Smooth muscle cell of the brain vasculature (primary cell): ENCODE results near the gene RGS21.
"Not testable (repeated sequence)": the region's sequence is repeated elsewhere in the genome, so short reads cannot be mapped to it uniquely, and the experiment has no call there.

Source experiments
- DNase-seq: peaks from one replicate; pipeline ENCODE4 v3.0.0-alpha.2; 2012; ENCODE audit warnings: low read depth, low spot score

The RGS21 gene, protein sequence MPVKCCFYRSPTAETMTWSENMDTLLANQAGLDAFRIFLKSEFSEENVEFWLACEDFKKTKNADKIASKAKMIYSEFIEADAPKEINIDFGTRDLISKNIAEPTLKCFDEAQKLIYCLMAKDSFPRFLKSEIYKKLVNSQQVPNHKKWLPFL

DNA sequence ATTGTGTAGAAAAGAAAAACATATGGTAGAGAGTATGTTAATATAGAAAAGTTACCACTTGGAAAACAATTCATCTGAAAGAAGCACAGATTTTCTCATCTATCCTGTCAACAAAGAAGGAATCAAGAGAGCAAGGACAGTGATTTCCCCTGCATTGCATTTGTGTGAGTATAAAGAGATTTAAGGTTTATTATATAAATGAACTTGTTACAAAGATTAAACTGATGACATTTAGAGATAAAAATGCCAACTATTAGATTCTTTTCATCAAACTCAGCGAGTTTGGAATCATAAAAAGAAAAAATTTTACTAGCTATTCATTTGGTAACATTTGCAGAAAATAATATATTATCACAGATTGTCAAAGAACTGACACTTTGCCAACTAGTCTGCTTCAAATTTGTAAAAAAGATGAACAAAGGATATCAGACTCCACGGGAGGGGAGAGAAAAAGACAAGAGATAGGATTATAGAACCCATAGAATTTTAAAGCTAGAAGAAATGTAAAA, at the start of gene RGS21:
TSS of gene RGS21 (plus strand) at position 51 of the 509 bp plus-strand sequence. CDS start 26,045 bp downstream, outside the sequence.
- DNase-seq, result no peak

DNA sequence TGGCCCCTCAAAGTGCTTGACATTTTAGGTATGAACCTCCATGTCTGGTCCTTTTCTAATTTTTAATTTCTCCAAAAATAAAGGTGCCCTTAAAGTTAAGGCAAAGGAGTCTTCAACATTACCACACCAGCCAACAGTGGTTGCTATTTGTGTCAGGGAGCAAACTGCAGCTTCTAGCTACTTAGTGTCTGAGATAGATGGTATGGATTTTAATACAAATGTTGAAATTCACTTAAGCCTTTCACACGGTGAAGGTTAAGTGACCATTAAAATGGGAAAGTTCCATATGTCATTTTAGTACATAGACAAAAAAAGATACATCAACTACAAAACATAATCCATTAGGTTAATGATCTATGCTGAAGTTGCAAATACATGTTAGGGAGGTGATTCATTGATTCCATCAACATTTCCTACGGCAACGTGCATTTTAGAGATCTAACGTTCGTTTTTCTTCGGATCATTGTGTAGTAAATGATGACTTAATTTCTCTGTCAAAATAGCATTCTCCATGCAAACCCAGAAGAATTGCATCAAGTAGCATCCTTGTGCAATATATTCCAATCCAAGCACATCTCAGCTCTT, 48.2 kb upstream of the RGS21 start:
- no peak for DNase-seq

DNA sequence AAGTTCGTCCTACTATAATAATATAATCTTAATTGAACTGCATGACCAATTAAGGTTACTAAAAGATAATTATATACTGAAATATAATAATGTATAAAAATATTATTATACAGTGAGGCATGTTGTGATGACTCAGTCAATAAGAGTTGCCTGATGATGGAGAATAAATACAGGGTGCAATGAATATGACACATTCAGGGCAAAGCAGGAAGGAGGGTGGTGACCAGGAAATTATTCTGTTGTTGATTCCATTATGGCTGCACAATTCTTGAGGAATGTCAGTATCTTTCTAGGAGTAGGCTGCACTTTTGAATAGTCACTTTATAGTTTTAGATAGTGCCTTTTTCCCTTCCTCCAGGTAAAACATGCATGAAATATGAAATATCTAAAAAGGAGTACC, 46.4 kb upstream of the RGS21 start:
- no peak for DNase-seq

DNA sequence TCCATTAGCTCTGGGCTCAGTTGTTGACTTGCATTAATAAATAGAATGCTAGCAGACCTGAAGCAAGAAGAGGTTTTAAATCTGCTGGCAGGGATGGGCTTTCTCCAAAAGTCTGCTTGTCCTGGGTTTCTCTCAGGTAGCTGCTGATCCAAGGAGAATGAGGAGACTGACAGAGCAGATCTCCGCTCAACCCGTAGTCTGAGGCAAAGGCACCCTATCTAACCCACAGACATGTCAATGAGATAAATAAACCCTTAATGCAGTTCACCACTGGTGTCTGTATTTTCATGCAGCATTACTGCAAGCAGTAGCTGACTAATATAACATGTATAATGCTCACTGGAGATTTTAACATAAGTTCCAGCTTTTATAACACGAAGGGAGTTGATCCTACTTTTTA, 44.1 kb upstream of the RGS21 start:
- no peak for DNase-seq

DNA sequence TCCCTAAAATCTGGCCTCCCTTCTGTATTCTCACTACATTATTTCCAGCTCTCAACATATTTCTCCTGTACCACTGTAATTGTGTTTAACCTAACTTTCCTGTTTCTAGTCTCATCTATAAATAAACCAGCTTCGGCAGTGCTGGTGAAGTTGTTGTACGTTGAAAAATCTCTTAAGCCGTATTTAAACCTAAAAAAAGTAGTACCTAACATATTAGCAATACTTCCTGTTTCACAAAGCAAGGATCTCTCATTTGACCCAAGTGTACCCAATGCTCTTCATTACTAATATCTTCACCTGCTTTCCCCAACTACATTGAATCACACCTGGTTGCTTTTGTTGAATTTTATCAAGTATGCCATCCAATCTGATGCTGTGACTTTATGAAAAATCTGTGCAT, 42.2 kb upstream of the RGS21 start:
- no peak for DNase-seq

DNA sequence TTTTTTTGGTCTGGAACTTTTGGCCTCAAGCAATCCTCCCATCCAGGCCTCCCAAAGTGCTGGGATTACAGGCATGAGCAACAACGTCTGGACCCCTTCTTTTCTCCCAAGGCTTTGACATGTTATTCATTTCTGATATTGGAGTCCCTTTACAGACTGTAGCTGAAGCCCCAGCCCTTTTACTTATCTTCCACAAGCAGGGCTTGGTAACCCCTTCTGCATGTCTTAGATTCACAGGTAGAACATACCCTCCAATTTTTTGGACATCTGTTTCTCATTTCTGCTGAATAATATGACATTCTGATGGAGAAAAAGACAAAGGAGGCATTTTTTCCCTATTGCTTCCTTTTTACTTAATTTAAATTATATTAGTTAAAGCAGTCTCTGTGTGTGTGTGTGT, 39.2 kb upstream of the RGS21 start:
- no peak for DNase-seq

DNA sequence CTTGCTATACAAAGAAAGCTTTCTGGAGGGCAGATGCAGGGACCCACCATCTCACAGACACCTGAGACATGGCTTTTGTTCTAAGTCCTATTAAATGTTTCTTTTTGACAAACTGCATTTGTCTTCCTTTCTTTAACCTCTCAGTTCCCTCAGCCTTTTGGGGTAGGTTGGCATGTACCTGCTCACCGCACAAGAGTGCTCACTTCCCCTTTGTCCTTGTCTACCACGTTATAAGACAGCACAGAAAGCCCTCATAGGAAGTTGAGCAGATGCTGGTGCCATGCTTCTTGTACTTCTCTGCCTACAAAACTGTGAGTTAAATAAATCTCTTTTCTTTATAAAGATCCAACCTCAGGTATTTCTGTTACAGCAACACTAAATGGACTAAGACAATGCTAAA, 31.9 kb upstream of the RGS21 start:
- DNase-seq, result no peak

DNA sequence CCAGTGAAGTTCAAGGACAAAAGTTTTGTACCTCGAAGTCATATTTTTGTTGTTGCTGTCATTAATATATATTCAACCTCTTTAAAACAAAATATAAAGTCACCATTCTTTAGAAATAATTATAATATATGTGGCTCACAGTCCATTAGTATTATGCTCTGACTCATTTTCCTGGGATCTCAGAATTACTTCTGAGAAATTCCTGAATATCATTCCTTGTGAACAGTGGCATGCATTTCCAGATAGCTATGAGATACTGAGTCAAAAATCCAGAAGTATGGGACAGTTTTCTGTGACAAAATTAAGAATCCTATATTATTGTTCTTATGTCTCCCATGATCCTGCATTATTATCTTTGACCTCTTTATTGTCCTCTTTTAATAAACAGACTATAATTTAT, 13.8 kb upstream of the RGS21 start:
- no peak for DNase-seq

DNA sequence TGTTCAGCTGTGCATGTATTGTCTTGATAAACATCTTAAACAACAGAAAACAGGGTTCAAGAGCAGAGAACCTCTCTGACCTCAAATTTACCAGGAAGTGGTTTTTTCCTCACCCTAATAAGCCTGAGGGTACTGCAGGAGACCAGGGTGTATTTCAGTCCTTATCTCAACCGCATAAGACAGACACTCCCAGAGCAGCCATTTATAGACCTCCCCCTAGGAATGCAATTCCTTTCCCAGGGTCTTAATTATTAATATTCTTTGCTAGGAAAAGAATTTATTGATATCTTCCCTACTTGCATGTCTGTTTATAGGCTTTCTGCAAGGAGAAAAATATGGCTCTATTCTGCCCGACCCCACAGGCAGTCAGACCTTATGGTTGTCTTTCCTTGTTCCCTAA, 8.5 kb upstream of the RGS21 start:
- not testable (repeated sequence) for DNase-seq

DNA sequence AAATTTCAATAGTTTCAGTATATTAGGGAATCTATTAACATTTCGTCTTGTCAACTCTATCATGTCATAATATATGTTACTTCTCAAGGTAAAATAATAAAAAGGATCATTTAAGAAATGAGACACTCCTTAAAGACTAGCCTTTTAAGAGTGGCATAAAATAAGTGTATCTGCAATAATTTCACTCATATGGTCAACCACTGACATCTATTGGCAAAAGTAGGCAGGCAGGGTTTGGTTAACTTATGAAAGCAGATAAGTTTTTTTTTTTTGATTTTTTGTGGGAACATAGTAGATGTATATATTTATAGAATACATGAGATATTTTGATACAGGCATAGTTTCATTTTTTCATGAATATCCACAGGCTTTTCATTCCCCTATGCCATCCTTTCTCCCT, 5.5 kb upstream of the RGS21 start:
- peak; percentile 21 for DNase-seq

DNA sequence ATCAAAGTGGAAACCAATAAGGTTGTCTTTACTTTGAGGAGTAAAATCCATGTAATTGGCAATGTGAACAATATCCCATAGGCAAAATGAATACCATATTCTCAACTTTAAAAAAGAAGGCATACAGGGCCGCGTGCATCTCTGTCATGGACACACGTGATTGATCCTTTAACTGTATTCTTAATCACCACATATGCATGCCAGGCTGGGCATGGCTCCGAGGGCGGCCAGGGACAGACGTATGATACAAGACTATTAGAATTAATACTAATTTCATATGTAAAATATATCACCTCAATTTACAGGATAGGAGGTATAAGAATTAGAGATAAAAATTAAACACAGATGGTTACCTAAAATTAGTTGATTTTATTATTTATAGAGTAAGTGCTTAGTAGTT, 11.2 kb downstream of the RGS21 start:
- no peak for DNase-seq

DNA sequence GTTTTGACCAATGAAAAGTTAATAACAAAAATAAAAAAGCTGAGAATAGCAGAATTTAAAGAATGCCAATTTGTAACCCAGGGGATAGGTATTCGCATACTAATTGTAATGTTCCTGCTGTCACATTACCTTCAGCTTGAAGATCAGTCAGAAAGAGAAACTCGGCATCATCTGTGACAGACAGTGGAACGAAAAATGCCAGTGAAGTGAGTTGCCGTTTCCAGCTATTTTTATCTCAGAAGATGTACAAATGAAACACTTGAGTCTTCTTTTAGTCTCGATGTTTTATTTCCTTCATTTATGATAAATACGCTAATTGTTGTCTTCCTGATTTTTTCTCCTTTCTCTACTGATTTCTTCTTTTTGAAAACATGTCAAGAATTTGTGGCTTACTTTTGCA, 26.1 kb downstream of the RGS21 start:
- no peak for DNase-seq

DNA sequence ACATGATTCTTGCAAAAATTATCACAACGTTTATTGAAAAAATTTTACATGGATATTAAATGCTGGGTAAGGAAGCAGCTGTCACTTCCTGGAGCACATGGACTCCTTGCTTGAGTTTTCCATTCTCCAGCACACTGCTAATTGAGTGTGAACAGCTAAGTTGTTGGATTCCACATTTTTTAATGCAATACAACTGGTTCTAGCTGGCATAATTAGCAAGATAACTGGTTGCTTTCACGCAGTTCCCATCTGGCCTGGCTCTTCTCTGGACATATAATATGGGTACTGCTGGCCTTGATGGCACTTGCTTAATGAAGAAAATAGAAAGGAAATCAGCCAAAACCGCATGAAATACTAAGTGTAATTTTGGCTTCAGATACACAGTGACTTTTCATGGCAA, 26.6 kb downstream of the RGS21 start:
- no peak for DNase-seq

DNA sequence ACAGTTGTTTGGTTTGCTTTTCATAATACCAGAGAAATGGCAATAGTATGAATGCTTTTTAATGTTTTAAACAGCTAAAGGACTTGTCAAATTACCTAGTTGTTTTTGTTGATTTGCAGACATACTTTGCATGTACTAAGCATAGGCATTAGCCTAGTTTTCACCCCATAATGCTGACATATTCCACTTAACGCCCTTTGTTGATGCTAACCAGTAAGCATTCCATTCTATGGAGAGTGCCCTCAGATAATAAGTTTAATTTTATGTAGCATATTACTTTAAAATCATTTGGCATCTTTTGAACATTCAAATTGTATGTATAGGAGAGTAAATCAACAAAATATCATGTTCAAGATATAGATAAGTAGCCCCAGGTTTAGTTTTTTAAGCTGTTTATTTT, 32.5 kb downstream of the RGS21 start:
- no peak for DNase-seq

DNA sequence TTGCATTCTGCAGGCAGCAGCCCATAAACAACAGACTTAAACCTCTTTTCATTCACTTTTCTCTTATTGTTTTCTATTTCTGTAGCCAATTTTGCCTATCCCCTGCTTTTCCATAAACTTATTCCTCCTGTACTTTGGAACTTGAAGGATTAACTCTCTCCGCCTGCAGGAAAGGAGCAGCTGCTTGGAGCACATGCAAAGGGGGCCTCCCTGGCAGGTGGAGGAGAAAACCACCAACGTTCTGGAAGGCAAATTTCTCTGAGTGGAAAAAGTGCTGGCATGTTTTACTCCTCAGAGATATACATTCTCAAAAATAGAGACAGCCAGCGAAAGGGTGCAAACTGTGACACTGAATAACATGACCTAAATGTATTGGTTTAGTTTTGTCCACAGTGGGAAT, 33.6 kb downstream of the RGS21 start:
- no peak for DNase-seq

DNA sequence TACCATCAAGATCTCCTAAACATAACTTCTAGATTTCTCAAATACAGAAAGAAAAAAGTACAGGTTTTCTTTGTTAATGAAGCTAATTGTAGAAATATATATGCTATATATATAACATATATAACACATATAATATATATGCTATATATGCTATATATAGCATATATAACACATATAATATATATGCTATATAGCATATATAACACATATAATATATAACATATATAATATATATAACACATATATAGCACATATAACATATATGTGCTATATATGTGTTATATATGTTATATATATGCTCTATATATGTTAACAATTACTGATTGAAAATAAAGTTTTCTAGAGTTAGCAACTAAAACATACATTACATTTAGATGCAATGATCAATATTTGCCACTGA, 34.8 kb downstream of the RGS21 start:
- no peak for DNase-seq

DNA sequence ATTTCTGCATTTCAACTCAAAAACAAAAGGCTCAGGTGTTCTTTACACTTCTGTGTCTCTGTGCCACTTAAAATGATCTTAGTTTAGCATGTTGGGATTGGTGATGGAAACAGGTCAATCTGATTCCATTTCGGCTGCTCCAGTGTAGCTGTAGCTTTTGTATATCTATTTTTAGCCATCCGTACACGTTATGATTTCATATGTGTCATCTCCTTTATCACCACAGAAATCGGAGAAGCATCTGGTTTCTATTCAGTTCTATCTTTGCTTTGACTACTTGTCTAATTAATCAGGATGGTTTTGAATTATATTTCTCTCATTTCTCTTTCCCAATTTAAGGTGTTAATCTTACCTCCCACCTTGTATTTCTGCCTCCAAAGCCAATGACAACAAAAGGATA, 41.1 kb downstream of the RGS21 start:
- no peak for DNase-seq

DNA sequence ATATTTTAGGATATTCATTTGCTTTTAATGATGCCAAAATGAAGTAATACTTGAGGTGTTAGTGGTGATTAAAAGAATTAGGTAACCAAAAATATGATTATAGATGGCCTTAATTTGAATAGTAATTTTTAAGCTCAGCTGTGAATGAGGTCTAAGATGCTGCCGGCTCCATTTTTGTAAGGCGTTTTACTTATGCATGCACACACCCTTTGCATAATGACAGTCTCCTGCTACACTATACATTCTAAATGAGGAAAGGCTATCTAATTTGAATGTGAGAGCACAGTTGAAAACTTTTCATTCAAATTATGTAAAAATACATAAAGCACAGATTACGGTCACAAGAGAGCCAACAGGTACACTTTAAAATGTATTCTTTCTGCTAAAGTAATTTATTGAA, 41.6 kb downstream of the RGS21 start:
- DNase-seq, result no peak

DNA sequence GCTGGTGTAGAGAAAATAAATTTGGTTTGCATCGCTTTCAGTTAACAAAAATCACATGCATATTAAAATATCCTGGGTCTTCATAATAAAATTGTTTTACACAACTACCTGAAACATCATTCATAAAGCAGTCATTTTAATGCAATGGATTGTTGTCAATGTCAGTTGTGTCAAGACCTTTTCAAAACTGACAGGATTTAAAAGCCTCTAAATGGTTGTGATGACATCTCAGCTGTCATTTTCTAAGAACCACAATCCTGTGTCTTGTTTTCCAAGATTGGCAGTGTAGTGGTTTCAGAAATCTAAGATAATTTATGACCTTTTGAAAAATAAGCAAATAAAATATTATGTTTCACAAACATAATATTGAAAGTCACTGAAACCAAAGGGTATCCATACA, 42.0 kb downstream of the RGS21 start:
- DNase-seq, result no peak

DNA sequence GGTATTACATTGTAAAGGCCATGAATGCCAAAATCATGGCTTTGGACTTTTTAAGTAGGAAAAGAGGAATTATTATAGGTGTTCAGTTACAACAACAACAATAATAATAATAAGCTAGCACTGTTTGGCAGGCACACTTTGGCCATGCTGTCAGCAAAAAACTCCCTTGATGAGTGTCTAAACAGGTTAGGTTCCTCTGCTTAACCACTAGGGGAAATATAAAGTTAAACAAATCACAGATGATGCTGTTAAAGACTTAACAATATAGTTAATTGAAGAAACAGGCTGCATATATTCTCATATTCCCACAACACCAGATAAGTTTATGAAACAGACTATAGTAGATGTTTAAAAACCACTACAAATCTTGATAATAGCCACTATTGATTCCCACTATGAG, 46.4 kb downstream of the RGS21 start:
- DNase-seq, result no peak

DNA sequence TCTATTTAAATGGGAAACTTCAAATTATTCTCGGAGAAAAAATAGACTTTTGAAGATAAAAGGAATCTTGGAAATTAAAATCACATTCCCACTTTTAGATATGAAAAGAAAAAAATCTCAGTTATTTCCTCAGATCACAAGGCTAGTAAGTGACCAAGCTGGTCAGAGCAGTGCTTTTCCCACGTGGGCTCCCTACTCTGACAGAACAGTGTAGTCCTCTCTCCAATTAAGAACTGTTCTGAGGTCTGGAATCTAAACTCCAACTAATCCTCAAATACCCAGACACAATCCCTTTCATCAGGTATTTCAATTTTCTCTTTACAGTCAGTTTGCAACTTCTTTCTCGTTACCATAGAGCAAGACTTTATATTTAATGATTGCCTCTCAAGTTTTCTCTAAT, 50.6 kb downstream of the RGS21 start:
- DNase-seq, result no peak

DNA sequence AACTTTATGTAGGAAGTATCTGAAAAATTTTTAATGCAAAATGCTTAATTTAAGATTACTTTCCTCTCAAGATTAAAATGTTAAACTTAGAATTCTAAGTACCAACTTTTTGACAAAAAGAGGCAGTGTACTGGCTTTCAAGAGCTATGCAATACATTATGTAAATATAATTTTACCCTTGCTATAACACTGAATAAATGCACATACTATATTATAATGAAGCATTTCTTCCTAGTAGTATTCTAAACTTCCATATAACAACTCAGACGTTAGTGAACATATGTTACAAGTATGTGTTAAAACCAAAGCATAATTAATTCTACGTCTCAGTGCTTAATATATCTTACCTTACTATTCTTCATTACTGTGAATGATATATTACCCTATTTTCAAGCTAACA, 58.5 kb downstream of the RGS21 start:
- DNase-seq, result no peak

DNA sequence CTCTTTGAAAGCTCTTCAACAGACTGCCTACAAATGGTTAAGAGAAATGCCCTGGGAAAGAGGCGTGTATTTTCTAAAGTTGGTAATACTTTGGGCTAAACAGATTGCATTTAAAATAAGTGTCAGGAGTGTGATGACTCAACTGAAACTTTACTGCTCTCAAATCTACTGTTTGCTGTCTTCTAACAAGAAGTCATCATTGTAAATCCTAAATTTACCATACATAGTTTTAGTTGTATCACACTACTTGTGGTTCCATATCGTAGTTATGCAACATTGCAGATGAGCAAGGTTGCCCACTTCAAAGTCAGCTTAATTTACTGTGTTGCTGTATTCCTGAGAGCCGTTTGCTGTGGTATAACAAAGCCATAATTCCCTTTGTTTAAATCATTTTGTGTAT, 59.6 kb downstream of the RGS21 start:
- DNase-seq, result no peak

DNA sequence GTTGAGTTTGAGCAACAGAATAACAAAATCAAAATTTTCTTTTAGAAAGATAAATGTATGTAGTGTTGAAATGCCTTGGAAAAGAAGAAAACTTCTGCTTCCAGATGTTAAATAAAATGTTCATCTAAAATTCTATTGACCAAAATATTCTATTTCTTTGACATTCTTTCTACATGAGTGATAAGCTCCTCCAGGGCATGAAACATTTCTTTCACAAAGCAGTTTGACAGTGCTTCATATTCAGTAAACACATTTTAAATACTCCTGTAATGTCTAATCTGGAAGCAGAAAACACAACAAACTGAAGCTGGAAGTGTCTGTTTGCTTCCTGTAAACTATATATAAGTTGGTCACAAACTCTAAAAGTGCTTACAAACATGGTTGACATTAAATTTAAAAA, 61.5 kb downstream of the RGS21 start:
- no peak for DNase-seq
